Epithelial cell of alveolus of lung (primary cell): ENCODE results near the gene KRT6B. TPM values are rescaled to one million over a fixed set of nuclear protein-coding genes. Genes with fewer than 3 reads are reported as not detected.

Experiments
- total RNA-seq: library from RNA; depleted of rRNA; stranded (reverse); fragments of >200 nt; gene quantifications from 2 replicates; pipeline ENCODE4 v1.2.1, GENCODE V29; 2015

Gene KRT6B
- total RNA-seq, result 1.0 TPM in 1 of 2 replicates, not detected in the other

DNA sequence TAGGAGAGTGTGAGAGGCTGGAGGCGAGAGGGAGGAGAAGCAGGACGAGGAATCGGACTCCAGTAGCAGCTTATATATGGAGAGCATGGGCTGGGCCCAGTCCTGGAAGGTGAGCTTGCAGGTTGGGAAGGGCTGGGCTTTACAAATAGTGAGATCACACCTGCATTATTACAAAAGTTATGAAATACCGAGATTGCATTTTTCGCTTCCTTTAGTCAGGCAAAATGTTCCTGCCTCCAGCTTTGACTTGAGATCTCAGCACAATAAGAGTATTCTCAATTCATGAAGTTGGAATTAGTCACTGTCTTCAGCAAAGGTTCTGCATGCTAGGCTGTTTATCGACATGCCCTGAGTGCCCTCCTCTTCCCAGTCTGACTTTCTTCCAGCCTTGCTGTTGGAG is at the start of gene KRT6B:
TSS of gene KRT6B (minus strand) at position 46 of the 400 bp plus-strand sequence. CDS start 68 bp downstream, outside the sequence.

DNA sequence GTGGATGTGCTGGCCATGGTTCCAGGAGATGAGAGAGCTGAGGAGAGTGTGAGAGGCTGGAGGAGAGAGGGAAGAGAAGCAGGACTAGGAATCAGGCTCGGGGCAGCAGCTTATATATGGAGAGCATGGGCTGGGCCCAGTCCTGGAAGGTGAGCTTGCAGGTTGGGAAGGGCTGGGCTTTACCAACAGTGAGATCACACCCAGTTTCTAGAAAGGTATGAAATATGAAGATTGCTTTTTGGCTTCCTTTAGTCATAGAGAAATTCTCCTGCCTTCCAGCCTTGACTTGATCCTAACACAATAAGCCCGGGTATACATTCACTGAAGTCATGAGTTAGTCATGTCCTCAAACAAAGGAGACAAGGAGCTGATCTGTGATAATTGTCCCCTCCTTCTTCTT is 41.2 kb upstream of the KRT6B start, which contains the start of gene KRT6A:
TSS of gene KRT6A (minus strand) at position 86 of the 400 bp plus-strand sequence. CDS start at position 17, 69 bp downstream.

DNA sequence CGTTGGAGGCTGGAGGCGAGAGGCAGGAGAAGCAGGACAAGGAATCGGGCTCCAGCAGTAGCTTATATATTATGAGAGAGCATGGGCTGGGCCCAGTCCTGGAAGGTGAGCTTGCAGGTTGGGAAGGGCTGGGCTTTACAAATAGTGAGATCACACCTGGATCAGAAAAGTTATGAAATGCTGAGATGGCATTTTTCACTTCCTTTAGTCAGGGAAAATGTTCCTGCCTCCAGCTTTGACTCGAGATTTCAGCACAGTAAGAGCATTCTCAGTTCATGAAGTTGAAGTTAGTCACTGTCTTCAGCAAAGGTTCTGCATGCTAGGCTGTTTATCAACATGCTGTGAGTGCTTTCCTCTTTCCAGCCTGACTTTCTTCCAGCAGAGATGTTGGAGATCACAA is 21.8 kb upstream of the KRT6B start, which contains the start of gene KRT6C:
TSS of gene KRT6C (minus strand) at position 38 of the 400 bp plus-strand sequence. CDS start 68 bp downstream, outside the sequence.

DNA sequence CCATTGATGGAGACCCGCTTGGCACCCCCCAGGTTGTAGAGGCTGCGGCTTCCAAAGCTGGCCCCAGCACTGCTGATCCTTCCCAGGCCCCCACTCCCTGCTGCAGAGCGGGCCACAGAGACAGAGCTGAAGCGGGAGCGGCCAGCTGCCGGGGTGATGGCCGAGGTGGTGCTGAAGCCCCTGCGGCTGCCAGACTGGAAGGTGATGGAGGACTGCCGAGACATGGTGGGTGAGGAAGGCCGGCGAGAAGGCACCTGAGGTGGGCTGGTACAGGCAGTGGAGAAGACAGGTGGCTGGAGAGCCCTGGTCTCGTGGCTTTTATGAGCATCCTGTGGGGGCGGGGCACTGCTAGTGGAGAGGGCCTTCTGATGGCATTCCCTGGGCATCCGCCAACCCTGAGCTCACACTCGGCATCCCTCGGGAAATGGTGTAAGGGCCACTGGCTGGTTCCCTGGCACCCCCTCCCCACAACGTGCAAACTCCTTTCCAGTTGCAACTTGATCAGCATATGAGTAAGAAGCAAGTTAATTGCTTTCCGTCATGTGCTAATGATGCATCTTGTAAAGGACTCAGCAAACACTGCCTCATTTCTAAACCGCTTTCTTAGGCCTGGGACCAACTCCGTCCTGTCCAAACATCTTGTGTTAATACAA is 17.7 kb downstream of the KRT6B start, which contains the start of gene KRT75:
TSS of gene KRT75 (minus strand) at position 291 of the 653 bp plus-strand sequence. CDS start at position 224, 67 bp downstream.

DNA sequence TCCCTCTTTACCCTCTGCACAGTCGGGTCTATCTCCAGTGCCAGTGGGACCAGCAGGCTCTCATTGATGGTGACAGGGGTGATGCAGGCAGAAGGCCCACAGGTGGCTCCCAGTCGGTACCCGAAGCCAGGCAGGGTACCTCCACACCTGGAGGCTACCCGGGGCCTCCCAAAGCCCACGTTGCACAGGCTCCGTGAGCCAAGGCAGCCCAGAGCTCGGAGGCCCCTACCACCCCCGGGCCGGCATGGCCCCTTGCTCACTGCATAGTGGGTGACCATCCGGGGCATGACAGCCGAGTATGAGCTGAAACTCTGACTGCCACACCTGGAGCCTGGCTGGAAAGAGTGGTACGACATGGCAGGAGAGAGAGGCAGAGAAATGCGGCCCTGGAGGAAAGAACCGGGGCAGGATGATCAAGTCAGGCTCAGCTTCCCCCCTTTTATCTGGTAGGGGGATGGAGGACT is 46.0 kb downstream of the KRT6B start, which contains the start of gene KRT82:
TSS of gene KRT82 (minus strand) at position 414 of the 464 bp plus-strand sequence. CDS start at position 356, 58 bp downstream.

Other genes starting within 250 kb of the KRT6B start
- 5.2 and 235 TPM in 2 replicates for gene KRT7, start 218.9 kb downstream of the KRT6B start, total RNA-seq
- gene KRT86, start 177.5 kb downstream of the KRT6B start, total RNA-seq, result not detected in 2 replicates
- 0.64 and 1.6 TPM in 2 replicates for gene KRT81, start 160.6 kb downstream of the KRT6B start, total RNA-seq
- gene KRT83, start 130.7 kb downstream of the KRT6B start, total RNA-seq, result not detected in 2 replicates
- gene KRT85, start 84.7 kb downstream of the KRT6B start, total RNA-seq, result not detected in 2 replicates
- gene KRT84, start 66.5 kb downstream of the KRT6B start, total RNA-seq, result not detected in 2 replicates
- gene KRT82, start 45.8 kb downstream of the KRT6B start, total RNA-seq, result not detected in 2 replicates
- not detected in 2 replicates for gene KRT75, start 17.8 kb downstream of the KRT6B start, total RNA-seq
- gene KRT6C, start 21.7 kb upstream of the KRT6B start, total RNA-seq, result not detected in 2 replicates
- 3.2 and 20.6 TPM in 2 replicates for gene KRT6A, start 41.1 kb upstream of the KRT6B start, total RNA-seq
- 2.0 and 4.1 TPM in 2 replicates for gene KRT5, start 68.2 kb upstream of the KRT6B start, total RNA-seq
- gene KRT71, start 101.0 kb upstream of the KRT6B start, total RNA-seq, result not detected in 2 replicates
- gene KRT74, start 121.7 kb upstream of the KRT6B start, total RNA-seq, result not detected in 2 replicates
- gene KRT72, start 149.3 kb upstream of the KRT6B start, total RNA-seq, result not detected in 2 replicates
- not detected in 2 replicates for gene KRT73, start 166.4 kb upstream of the KRT6B start, total RNA-seq
- gene KRT2, start 200.1 kb upstream of the KRT6B start, total RNA-seq, result not detected in 2 replicates
- not detected in 2 replicates for gene KRT1, start 228.3 kb upstream of the KRT6B start, total RNA-seq